Suppressor macrophage (primary cell): ENCODE results near the gene EPC1.
A peak's percentile ranks its signal among the peaks of the same experiment; 100 is the strongest.
"Not testable (repeated sequence)": the region's sequence is repeated elsewhere in the genome, so short reads cannot be mapped to it uniquely, and the experiment has no call there.

Experiments used
- DNase-seq, 4 experiments: peaks; one replicate each; pipeline ENCODE4 v3.0.0-alpha.2; 2020 to 2022

Gene EPC1

GRCh38 chr10:32273336-32273735 is 73.6 kb downstream of the EPC1 start:
- DNase-seq = peak in 3 of 4 experiments; percentile 10 to 73 (median 72)

GRCh38 chr10:32271617-32272016 is 75.3 kb downstream of the EPC1 start:
- no peak for DNase-seq

- DNase-seq = no peak
Measured at GRCh38 chr10:32269343-32270100, 77.4 kb downstream of the EPC1 start.

- DNase-seq = no peak
Measured at GRCh38 chr10:32268788-32269187, 78.2 kb downstream of the EPC1 start.

GRCh38 chr10:32266979-32267378 is 80.0 kb downstream of the EPC1 start:
- no peak for DNase-seq

- no peak for DNase-seq
Measured at GRCh38 chr10:32266566-32266965, 80.4 kb downstream of the EPC1 start.

- no peak for DNase-seq
Measured at GRCh38 chr10:32265756-32266155, 81.2 kb downstream of the EPC1 start.

GRCh38 chr10:32263300-32263699 is 83.7 kb downstream of the EPC1 start:
- DNase-seq = no peak

- DNase-seq = no peak
Measured at GRCh38 chr10:32259551-32259950, 87.4 kb downstream of the EPC1 start.

GRCh38 chr10:32256613-32257437 is 90.1 kb downstream of the EPC1 start:
- DNase-seq = peak; percentile 56 to 77 (median 73)

GRCh38 chr10:32253821-32254220 is 93.1 kb downstream of the EPC1 start:
- peak in 2 of 4 experiments; percentile 9 to 14 for DNase-seq

- no peak for DNase-seq
Measured at GRCh38 chr10:32253276-32253675, 93.7 kb downstream of the EPC1 start.

- not testable (repeated sequence) for DNase-seq
Measured at GRCh38 chr10:32250489-32250888, 96.5 kb downstream of the EPC1 start.

- no peak for DNase-seq
Measured at GRCh38 chr10:32246685-32247084, 100.3 kb downstream of the EPC1 start.

GRCh38 chr10:32245760-32246159 is 101.2 kb downstream of the EPC1 start:
- no peak for DNase-seq

GRCh38 chr10:32244421-32245207 is 102.3 kb downstream of the EPC1 start:
- no peak for DNase-seq

- no peak for DNase-seq
Measured at GRCh38 chr10:32244011-32244410, 102.9 kb downstream of the EPC1 start.

- no peak for DNase-seq
Measured at GRCh38 chr10:32241946-32242345, 105.0 kb downstream of the EPC1 start.

GRCh38 chr10:32240471-32240870 is 106.5 kb downstream of the EPC1 start:
- peak in 2 of 4 experiments; percentile 20 to 37 for DNase-seq

GRCh38 chr10:32239769-32240168 is 107.2 kb downstream of the EPC1 start:
- peak in 2 of 4 experiments; percentile 46 to 59 for DNase-seq

GRCh38 chr10:32237644-32238345 is 109.2 kb downstream of the EPC1 start:
- no peak for DNase-seq

- DNase-seq = no peak
Measured at GRCh38 chr10:32234471-32234870, 112.5 kb downstream of the EPC1 start.
